C4-2B (cell line): ENCODE results near the gene CTNNA3.

Source experiments
- ZFX ChIP-seq: fragments of 450-650 bp; IDR thresholded peaks from 2 replicates; pipeline ENCODE4 v1.6.1; 2017
- TF ChIP-seq, protein P1 (sequence below): fragments of 450-650 bp; conservative IDR thresholded peaks from 2 replicates; pipeline ENCODE4 v1.5.1; 2017; ENCODE audit warnings: mild to moderate bottlenecking

DNA sequence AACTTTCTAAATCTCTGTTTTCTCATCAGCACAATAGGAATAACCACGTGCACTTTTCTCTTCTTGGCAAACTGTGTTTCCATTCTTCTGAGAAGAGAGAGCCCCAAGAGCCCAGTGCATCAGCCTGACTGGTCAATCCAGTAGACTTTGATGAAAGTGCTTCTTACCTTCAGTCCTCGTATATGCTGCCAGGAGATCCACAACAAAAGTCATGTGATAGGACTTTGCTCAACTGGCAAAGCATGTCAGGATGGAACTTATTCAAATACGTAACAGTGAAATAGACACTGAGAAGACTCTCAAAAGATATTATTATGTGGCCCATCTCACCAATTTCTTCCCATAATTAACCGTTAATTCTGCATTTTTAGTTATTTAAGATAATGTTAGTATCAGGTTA lies 1801.6 kb downstream of the CTNNA3 start:
- TF ChIP-seq, protein P1, sequence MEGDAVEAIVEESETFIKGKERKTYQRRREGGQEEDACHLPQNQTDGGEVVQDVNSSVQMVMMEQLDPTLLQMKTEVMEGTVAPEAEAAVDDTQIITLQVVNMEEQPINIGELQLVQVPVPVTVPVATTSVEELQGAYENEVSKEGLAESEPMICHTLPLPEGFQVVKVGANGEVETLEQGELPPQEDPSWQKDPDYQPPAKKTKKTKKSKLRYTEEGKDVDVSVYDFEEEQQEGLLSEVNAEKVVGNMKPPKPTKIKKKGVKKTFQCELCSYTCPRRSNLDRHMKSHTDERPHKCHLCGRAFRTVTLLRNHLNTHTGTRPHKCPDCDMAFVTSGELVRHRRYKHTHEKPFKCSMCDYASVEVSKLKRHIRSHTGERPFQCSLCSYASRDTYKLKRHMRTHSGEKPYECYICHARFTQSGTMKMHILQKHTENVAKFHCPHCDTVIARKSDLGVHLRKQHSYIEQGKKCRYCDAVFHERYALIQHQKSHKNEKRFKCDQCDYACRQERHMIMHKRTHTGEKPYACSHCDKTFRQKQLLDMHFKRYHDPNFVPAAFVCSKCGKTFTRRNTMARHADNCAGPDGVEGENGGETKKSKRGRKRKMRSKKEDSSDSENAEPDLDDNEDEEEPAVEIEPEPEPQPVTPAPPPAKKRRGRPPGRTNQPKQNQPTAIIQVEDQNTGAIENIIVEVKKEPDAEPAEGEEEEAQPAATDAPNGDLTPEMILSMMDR = no peak
- TF ChIP-seq ZFX = no peak
